NB4 (cell line): ENCODE data around the gene PCDHGB2.

ENCODE experiments used
- MYC ChIP-seq: IDR thresholded peaks from 2 replicates; pipeline ENCODE4 v1.6.1; 2011; ENCODE audit warnings: low read depth, low read length
- POLR2A ChIP-seq: IDR thresholded peaks from 2 replicates; pipeline ENCODE4 v1.6.1; 2011; ENCODE audit warnings: mild to moderate bottlenecking; ENCODE audit not compliant: insufficient read length; ENCODE audit errors: extremely low read depth
- TF ChIP-seq, protein P1 (sequence below): IDR thresholded peaks from one replicate; pipeline ENCODE4 v1.5.1; 2012; ENCODE audit warnings: low read depth, low read length
- TF ChIP-seq, protein P2 (sequence below): IDR thresholded peaks from 2 replicates; pipeline ENCODE4 v1.6.1; 2011; ENCODE audit warnings: low read depth, low read length

DNA sequence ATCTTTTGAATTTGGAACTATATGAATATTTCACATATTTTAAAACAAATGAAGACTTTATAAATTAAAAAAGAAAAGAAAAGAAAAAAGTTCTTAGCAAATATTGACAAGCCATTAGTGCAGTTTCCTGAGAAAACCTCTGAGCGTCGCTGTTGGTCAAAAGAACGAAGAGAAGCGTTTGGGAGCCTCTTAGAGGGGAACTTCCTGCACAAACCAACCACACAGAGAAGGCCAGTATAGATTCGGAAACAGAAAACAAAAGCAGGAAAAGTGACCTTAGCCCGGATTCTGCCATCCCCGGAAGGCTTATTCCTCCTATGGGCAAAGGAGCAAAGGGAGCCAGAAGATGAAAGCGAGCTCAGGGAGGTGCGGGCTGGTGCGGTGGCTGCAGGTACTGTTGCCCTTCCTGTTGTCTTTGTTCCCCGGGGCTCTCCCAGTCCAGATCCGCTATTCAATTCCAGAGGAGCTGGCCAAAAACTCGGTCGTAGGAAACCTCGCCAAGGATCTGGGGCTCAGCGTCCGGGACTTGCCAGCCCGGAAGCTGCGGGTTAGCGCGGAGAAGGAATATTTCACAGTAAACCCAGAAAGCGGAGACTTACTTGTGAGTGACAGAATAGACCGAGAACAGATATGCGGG is at the start of gene PCDHGB2:
- TF ChIP-seq, protein P1, sequence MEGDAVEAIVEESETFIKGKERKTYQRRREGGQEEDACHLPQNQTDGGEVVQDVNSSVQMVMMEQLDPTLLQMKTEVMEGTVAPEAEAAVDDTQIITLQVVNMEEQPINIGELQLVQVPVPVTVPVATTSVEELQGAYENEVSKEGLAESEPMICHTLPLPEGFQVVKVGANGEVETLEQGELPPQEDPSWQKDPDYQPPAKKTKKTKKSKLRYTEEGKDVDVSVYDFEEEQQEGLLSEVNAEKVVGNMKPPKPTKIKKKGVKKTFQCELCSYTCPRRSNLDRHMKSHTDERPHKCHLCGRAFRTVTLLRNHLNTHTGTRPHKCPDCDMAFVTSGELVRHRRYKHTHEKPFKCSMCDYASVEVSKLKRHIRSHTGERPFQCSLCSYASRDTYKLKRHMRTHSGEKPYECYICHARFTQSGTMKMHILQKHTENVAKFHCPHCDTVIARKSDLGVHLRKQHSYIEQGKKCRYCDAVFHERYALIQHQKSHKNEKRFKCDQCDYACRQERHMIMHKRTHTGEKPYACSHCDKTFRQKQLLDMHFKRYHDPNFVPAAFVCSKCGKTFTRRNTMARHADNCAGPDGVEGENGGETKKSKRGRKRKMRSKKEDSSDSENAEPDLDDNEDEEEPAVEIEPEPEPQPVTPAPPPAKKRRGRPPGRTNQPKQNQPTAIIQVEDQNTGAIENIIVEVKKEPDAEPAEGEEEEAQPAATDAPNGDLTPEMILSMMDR = peak; percentile 62
- TF ChIP-seq, protein P2, sequence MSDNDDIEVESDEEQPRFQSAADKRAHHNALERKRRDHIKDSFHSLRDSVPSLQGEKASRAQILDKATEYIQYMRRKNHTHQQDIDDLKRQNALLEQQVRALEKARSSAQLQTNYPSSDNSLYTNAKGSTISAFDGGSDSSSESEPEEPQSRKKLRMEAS = no peak
- no peak for TF ChIP-seq POLR2A
- TF ChIP-seq MYC = no peak; the same call in 1 of the 2 replicates
